ENCODE data around the gene TRIM29. TPM values are rescaled to one million over a fixed set of nuclear protein-coding genes. Genes with fewer than 3 reads are reported as not detected.
A peak's percentile ranks its signal among the peaks of the same experiment; 100 is the strongest.

The TRIM29 gene
- total RNA-seq, 2 donors from 2014 or later, result not detected

DNA sequence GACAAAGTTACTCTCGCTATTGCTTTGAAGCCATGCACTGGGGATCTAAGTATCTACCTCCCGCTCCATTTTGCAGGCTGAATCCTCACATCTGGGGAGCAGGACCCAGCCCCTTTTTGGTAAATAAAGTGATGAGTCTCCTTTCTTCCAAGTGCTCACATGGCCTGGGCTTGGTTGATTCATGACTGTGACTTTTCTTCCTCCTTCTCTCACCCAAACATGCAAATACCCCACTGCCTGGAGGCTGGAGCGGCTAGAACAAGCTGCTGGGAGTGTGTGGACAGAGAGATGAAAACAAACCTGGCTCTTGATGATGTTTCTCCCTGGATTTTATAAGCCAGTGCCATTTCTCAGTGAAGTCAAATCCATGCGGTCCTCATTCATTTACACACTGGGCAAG, 72.7 kb downstream of the TRIM29 start:
- Mint-ChIP-seq H3K4me3 (no peak overlapping the region), H3K27me3 (ENCODE audit: insufficient read depth) (peaks cover 30% of the 10 kb centered on the region), H3K36me3 (ENCODE audit: low read depth) (no peaks in the 10 kb centered on the region), H3K4me1 (no peaks in the 10 kb centered on the region), H3K27ac (no peak overlapping the region), H3K9me3 (no peaks in the 10 kb centered on the region)
- no peak overlapping the region for H3K9ac ChIP-seq (ENCODE audit: extremely low read depth, low read length, poor library complexity, severe bottlenecking)
- TF ChIP-seq, protein P1, sequence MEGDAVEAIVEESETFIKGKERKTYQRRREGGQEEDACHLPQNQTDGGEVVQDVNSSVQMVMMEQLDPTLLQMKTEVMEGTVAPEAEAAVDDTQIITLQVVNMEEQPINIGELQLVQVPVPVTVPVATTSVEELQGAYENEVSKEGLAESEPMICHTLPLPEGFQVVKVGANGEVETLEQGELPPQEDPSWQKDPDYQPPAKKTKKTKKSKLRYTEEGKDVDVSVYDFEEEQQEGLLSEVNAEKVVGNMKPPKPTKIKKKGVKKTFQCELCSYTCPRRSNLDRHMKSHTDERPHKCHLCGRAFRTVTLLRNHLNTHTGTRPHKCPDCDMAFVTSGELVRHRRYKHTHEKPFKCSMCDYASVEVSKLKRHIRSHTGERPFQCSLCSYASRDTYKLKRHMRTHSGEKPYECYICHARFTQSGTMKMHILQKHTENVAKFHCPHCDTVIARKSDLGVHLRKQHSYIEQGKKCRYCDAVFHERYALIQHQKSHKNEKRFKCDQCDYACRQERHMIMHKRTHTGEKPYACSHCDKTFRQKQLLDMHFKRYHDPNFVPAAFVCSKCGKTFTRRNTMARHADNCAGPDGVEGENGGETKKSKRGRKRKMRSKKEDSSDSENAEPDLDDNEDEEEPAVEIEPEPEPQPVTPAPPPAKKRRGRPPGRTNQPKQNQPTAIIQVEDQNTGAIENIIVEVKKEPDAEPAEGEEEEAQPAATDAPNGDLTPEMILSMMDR (conservative IDR thresholded peaks at IDR 0.05), result no peak
- 88 to 95% methylated on average over 4 of the region's 4 CpGs for WGBS, 2 experiments (ENCODE audit: insufficient coverage in 1 of 2, insufficient read length in 1 of 2)
- H3K27me3 ChIP-seq (ENCODE audit: control insufficient read depth, insufficient read depth, low read length, poor library complexity, severe bottlenecking), result no peaks in the 10 kb centered on the region
- H3K9me3 ChIP-seq (ENCODE audit: control insufficient read depth, low read length), result no peaks in the 10 kb centered on the region
- no peaks in the 10 kb centered on the region for H3K36me3 ChIP-seq (ENCODE audit: control insufficient read depth, insufficient read depth, low read length)
- no peaks in the 10 kb centered on the region for H3K4me1 ChIP-seq (ENCODE audit: control insufficient read depth, insufficient read depth, low read length)
- peak; percentile 32 for DNase-seq
- no peak overlapping the region for H3K27ac ChIP-seq (ENCODE audit: low read depth, low read length)
- no peak overlapping the region for H3K4me3 ChIP-seq (ENCODE audit: low read length)

DNA sequence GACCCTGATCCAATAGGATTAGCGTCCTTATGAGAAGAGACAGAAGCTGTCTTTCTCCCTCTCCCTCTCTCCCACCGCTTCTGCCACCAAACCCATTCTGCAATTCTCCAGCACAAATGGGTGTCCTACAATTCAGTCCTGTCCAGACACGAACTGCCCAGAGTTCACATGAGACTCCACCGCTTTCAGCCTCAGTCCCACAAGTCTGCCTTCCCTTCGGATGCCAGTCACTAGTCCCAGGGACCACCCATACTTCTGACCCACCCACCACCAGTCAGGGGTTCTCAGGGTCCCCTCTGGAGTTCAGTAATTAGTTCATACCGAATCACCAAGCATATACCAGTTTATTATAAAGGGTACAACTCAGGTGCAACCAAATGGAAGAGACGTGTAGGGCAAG, 73.6 kb downstream of the TRIM29 start:
- H3K27ac Mint-ChIP-seq, result no peak overlapping the region
- Histone ChIP-seq H3K4me1 (ENCODE audit: control insufficient read depth, insufficient read depth, low read length) (no peaks in the 10 kb centered on the region), H3K9me3 (ENCODE audit: control insufficient read depth, low read length) (no peaks in the 10 kb centered on the region), H3K27ac (ENCODE audit: low read depth, low read length) (no peak overlapping the region), H3K27me3 (ENCODE audit: control insufficient read depth, insufficient read depth, low read length, poor library complexity, severe bottlenecking) (no peaks in the 10 kb centered on the region), H3K36me3 (ENCODE audit: control insufficient read depth, insufficient read depth, low read length) (no peaks in the 10 kb centered on the region), H3K4me3 (ENCODE audit: low read length) (no peak overlapping the region), H3K9ac (ENCODE audit: extremely low read depth, low read length, poor library complexity, severe bottlenecking) (no peak overlapping the region)
- TF ChIP-seq, protein P1 (conservative IDR thresholded peaks at IDR 0.05), result no peak
- 88 to 100% methylated on average over 4 to 6 of the region's 7 CpGs for WGBS, 2 experiments (ENCODE audit: insufficient coverage in 1 of 2, insufficient read length in 1 of 2)
- no peaks in the 10 kb centered on the region for H3K36me3 Mint-ChIP-seq (ENCODE audit: low read depth)
- H3K9me3 Mint-ChIP-seq, result no peaks in the 10 kb centered on the region
- no peak for DNase-seq
- H3K27me3 Mint-ChIP-seq (ENCODE audit: insufficient read depth), result peaks cover 28% of the 10 kb centered on the region
- peaks cover 3% of the 10 kb centered on the region for H3K4me1 Mint-ChIP-seq
- no peak overlapping the region for H3K4me3 Mint-ChIP-seq

DNA sequence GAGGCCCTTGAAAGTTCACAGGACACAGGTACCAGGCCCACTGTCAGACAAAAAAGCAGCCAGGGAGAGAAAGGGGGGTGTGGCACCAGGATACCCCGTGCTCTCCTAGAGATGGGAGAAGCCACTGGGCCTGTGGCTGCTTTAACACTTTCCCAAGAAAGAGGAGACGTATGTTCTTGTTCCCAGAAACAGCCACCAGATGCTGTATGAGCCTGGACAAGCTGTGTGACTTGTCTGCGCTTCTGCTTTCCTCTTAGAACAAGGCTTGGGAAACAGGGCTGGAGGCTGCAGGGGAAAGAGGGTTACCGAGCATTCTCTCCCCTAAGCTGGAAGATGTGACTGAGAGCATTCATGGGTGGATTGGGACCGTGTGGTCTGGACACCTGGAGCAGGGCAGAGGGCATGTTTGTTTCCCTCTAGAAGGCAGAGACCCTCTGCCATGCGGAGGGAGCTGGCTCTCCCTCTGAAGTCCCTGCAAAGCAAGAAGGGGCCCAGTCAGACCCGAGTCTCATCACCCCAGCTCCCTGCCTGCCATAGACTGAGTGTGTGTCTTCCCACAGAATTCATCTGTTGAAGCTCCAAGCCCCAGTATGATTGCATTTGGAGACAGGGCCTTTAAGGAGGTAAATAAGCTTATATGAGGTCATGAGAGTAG, 74.1 kb downstream of the TRIM29 start:
- WGBS, 2 experiments (ENCODE audit: insufficient coverage in 1 of 2, insufficient read length in 1 of 2), result 92 to 98% methylated on average over 5 to 7 of the region's 7 CpGs
- no peak overlapping the region for H3K27ac ChIP-seq (ENCODE audit: low read depth, low read length)
- H3K9ac ChIP-seq (ENCODE audit: extremely low read depth, low read length, poor library complexity, severe bottlenecking), result no peak overlapping the region
- H3K4me1 ChIP-seq (ENCODE audit: control insufficient read depth, insufficient read depth, low read length), result no peaks in the 10 kb centered on the region
- H3K4me3 Mint-ChIP-seq, result no peak overlapping the region
- H3K36me3 Mint-ChIP-seq (ENCODE audit: low read depth), result no peaks in the 10 kb centered on the region
- H3K36me3 ChIP-seq (ENCODE audit: control insufficient read depth, insufficient read depth, low read length), result no peaks in the 10 kb centered on the region
- H3K9me3 Mint-ChIP-seq, result no peaks in the 10 kb centered on the region
- H3K4me3 ChIP-seq (ENCODE audit: low read length), result no peak overlapping the region
- TF ChIP-seq, protein P1 (conservative IDR thresholded peaks at IDR 0.05), result no peak
- H3K27me3 Mint-ChIP-seq (ENCODE audit: insufficient read depth), result peaks cover 28% of the 10 kb centered on the region
- H3K9me3 ChIP-seq (ENCODE audit: control insufficient read depth, low read length), result no peaks in the 10 kb centered on the region
- DNase-seq, result peak; percentile 30
- H3K4me1 Mint-ChIP-seq, result peaks cover 3% of the 10 kb centered on the region
- no peaks in the 10 kb centered on the region for H3K27me3 ChIP-seq (ENCODE audit: control insufficient read depth, insufficient read depth, low read length, poor library complexity, severe bottlenecking)
- no peak overlapping the region for H3K27ac Mint-ChIP-seq
